GM18870 (cell line): ENCODE measurements around the gene KLC1.
"Not testable (repeated sequence)": the region's sequence is repeated elsewhere in the genome, so short reads cannot be mapped to it uniquely, and the experiment has no call there.

Experiments
- ATAC-seq: cut with Tn5 transposase; IDR thresholded peaks from one replicate; pipeline ENCODE4 v1.9.1; 2021; ENCODE audit warnings: moderate library complexity; ENCODE audit not compliant: unreplicated experiment

KLC1 gene

DNA sequence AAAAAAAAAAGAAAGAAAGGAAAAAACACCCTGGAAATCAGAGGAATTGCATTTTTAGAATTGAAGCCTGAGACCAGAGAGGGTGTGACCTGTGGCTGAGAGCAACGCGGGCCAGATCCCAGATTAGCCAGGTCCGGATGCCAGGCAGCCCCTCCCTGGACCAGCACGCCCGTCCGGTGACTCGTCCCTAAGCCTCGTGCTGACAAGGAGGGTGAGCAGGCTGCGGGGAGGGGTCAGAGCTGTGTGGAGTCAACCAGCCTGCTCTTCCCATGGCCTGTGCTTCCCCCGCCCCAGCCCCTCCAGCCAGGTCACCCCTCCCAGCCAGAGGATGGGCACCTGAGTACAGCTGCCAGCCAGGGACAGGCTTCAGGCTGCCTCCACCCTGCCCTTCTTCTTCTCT lies 4.2 kb upstream of the KLC1 start:
- ATAC-seq: no peak

DNA sequence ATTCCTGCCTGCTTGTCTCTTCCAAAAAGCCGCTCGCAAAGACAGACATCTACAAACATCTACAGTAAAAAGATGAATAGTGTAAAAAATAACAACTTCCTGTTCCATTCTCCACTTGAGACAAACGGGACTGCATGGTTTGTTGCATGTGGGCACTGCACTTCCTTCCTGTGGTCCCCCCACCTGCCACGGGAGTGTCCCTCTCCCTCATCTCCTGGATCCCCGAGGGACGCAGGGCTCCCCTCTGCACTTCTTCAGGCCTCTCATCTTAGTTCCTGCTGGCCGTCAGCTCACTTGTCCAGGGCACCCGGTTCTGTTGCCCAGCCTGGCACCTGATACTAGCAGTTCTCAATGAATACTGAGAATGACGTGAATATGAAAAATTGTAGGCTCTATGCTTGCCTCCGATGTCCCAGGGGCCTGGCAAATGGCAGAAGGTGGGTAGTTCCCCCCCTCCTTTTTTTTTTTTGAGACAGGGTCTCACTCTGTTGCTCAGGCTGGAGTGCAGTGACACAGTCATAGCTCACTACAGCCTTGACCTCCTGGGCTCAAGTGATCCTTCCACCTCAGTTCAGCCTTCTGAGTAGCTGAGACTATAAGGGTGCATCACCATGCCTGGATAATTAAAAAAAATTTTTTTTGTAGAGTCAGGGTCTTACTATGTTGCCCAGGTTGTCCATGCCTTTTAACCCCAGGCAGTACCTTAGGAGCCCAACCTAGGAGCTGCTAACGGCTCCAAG lies 3.5 kb upstream of the KLC1 start:
- ATAC-seq: no peak

DNA sequence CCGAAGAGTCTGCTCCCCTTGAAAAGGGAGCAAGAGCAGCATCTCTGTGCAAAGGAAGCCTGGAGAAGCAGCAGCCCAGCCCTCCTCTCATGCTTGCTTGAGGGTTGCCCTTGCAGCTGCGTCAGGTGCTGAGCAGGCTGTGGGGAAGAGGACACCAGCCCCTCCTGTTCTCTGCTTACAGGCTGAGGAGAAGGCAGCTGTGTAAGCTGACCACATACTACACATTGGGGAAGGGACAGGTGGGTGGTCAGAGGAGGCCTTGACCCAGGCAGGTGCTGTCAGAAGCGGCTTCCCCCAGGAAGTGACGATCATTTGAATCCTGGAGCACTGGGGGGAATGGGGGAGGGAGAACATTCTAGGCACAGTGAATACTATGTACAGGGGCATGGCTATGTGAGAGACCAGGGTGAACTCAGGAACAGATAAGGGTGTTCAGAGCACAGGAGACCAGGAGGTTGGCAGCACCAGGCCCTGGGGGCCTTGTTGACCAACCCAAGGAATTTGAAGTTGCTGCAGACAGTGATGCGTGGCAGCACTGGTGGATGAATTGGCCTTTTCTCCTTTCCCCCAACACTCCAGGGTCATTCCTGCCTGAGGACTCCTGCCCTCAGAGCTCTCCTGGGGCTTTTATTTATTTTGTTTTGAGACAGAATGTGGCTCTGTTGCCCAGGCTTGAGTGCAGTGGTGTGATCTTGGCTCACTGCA lies 2.7 kb upstream of the KLC1 start:
- no peak for ATAC-seq

DNA sequence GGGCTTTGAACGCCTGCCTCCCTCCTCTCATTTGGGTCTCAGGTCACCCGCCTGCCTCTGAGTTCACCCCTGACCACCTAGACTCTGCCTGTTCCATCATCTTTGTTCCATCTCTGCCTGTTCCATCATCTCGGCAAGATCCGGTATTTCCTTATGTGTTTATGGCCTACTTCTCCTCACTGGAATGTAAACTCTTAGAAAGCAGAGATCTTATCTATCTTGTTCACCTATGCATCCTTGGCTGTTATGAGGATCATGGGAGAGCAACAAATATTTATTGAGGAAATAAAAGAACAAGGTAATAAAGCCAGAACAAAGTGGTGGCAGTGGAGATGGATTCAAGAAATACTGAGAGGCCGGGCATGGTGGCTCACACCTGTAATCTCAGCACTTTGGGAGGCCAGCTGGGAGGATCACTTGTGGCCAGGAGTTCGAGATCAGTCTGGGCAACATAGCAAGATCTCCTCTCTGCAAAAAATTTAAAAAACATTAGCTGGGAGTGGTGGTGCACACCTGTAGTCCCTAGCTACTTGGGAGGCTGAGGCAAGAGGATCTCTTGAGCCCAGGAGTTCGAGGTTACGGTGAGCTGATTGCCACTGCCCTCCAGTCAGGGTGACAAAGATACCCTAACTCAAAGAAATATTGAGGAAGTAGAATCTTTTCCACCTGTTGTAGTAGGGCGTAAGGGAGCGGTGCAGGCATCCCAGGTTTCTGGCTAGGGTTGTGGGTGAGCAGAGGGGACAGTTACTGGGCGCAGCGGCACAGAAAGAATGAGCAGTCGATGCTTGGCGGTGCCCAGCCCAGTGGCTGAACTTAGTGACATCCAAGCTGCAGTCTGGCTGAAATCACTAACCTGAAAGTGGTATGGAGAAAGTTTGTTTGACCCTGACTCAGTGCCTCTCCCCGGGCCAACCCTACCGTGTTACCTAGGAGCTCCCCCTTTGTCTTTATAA lies 1.7 kb upstream of the KLC1 start:
- no peak for ATAC-seq

DNA sequence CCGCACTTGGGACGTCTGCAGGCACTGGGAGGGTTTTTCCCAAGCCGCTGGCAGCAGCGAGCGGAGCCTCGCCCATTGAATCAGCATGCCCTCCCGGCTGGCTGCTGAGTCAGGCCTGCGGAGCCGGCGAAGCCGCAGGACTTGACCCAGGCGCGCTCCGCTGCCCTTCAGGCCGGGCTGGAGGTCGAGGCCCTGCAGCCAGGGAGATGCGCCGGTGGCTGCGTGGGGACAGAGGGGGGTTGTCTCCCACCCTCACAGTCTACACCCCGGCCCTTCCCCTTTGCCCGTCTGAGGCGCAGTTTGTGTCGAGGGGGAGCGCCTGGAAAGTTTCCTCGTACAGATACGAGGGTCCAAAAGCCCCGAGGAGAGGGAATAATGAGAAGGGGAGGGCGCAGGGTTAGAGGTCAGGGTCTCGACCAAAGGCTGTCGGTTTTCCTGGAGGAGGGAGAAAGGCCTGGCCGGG lies 759 bp upstream of the KLC1 start:
- no peak for ATAC-seq

DNA sequence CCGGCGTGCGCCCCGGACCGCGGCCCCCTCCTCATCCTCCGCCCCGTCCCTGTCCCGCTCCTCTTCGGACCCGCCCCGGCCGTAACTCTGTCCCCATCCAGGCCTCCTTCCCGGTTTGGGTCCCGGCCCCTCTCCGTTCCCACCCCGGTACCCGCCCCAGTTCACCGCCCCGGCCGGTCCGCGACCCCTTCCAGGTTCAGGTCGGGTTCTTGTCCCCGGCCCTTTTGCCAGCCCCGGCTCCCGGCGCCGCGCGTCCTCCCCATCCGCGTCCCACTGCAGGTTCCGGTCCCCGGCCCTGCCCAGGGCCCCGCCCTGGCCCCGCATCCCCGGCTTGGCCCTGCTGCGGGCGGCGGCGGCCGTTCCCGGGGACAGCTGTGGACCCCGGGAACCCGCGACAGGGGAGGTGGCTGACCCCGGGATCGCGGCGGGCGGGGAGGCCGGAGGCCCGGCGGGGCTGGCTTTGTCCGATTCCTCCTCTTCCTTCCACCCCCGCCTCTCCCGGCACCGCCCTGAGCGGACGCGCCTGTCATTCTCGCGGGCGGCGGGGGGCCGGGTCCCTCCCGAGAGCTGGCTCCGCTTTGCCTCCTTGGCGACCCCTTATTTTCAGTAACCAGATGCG lies 601 bp downstream of the KLC1 start:
- no peak for ATAC-seq

DNA sequence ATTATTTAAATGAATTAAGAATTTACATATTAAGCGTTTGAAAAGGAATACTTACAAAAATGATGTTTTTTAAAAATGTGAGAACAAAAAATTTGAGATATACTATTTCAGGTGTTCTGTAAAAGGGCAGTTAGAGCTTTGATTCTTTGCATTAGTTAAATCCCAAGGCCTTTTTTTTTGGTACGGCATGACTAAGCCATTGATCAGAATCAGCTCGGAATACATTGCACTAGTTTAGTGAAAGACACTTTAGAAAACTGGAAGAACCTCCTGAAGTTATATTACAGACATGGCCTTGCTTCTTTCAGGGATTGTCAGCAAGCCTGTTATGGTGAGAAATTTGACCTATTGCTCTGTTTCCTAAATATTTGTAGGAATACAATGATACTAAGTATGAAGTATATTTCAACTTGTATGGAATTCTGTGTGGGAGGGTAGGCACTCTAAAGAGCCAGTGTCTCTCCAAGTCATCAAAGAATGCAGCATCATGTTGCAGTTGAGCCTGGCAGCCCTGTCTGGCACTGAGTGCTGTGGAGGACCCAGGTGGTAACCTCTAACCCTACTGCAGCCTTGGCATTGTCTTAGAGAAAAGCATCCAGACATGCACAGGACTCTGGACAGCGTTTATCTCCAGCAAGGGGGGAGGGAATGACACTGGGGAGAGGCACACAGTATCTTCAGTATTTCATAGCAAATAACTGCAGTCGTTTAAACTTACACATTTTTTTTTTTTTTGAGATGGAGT lies 1.5 kb downstream of the KLC1 start:
- no peak for ATAC-seq

DNA sequence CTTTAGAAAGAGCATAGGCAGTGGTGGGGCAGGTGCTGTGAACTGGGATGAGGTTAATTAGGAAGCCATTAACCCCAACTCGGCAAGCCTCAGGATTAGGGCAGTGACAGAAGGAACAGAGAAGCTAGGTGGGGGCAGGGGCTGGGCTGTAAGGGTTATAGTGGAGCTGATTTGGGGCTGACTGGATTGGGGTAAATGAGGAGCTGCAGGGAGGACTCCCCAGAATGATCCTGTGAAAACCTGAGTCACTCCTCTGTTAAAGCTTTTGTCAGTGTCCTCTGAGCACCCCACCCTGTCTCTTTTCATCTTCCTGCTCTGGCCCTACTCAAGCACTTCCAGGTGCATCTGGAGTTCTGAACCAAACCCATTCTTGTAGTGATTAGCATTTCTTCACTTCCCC lies 4.4 kb downstream of the KLC1 start:
- ATAC-seq: no peak

DNA sequence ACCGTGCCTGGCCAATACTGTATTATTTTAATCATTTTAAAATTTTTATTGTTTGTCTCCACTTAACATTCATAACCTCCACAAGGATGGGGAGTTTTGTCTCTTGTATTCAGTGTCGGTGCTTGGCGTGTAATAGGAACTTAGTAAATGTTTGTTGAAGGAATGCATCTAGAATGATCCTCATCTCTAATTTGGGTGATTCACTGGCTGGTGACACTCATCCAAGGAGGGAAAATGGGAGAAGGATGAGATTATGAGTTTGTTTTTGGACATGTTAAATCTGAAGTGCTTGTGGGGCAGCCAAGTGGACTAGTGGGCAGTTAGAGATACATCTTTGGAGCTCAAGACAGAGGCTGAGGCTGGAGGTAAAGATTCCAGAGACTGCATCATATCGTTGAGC lies 5.1 kb downstream of the KLC1 start:
- no peak for ATAC-seq

DNA sequence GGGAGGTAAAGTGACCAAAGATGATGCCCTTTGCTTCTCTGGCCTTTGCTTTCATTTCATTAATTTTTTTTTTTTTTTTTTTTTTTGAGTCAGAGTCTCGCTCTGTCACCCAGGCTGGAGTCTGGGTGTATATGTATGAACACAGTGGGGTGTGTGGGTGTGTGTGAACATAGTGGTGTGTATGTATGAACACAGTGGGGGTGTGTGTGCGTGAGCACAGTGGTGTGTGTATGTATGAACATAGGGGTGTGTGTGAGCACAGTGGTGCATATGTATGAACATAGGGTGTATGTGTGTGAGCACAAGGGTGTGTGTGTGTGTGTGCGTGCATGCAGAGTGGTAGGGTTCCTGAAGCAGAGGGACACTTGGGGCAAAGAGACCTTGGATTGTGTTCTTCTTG lies 9.6 kb downstream of the KLC1 start:
- no peak for ATAC-seq

DNA sequence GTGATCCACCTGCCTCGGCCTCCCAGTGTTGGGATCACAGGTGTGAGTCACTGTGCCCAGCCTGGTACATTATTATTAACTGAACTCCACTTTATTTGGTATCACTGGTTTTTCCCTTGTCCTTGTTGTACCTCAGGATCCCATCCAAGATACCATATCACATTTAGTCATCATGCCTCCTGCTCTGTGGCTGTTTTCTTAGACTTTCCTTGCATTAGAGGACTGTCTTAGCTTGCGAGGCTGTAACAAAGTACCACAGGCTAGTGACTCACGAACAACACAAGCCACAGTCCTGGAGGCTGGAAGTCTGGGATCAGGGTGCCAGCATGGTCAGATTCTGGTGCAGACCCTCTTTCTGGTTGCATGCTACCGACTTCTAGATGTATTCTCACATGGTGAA lies 12.2 kb downstream of the KLC1 start:
- ATAC-seq: no peak

DNA sequence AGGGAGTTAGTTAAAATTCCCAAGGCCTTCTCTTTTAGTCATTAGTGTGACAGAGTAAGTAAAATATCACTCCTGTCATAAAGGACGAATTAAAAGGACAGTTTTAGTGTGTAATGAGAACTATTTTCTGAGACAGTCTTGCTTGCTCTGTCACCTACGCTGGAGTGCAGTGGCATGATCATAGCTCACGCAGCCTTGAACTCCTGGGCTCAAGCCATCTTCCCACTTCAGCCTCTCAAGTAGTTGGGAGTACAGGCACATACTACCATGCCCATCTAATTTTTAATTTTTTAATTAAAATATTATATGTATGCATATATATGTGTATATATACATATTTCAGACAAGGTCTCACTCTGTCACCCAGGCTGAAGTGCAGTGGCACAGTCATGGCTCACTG lies 17.2 kb downstream of the KLC1 start:
- no peak for ATAC-seq

DNA sequence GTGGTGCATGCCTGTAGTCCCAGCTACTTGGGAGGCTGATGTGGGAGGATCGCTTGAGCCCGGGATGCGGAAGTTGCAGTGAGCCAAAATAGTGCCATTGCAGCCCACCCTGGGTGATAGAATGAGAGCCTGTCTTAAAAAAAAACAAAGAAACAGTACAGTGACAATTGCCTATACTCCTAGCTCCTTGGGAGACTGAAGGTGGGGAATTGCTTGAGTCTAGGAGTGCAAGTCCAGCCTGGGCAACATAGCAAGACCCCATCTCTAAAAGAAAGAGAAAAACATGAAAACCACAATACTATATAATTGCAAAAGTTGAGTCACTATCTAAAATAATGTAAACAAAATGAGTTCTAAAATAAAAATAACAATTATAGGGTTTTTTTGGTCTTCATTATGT lies 20.0 kb downstream of the KLC1 start:
- ATAC-seq: no peak

DNA sequence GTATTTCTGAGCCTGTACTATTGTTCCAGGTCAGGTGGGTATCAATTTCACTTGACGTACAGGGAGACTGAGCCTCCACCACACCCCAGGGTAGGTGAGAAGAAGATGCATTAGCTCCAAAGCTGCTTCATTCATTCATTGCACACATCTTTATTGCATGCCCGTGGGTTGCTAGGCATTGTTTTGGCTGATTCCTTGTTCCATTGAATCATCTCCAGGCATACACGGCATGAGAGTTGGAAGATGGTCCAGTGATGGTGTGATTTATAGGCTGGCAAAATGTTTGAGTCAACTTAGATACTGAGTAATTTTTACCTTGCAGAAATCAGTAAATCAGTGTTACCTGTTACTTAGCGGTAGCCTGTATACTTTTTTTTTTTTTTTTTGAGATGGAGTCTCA lies 21.2 kb downstream of the KLC1 start:
- no peak for ATAC-seq

DNA sequence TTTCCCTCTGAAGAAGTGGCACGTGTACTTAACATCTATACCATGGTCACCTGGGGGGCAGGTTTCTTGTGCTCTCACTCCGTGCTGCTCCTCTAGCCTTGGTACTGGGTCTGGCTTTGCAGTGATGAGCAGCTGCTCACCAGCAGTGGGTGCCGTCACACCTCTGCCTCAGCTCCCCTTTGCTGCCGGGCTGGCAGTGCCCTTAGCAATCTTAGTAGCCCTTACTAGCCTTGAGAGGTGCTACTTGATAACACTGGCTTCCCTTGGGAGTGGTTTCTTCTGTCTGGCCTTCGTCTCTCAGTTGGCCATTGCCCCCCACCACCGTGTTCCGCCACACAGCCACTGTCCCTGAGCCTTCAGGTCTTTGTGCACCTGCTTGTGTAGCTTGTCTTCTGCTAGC lies 22.6 kb downstream of the KLC1 start:
- ATAC-seq: no peak

DNA sequence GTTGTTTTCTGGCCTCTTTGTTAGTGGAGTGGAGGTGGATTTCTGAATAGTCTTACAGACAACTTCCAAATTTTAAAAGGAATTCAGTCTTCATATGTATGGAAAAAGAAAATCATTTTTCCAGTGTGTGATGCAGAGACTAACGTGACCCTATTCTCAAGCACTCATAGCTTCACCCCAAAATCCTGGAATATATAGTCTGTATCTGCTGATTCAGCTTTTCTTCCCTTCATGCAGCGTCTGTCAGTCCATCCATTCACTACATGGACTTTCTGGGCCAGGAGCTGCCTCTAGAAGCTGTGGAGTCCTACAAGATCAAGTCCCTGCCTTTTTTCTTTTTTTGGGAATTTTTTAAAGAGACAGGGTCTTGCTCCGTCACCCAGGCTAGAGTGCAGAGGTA lies 23.8 kb downstream of the KLC1 start:
- no peak for ATAC-seq

DNA sequence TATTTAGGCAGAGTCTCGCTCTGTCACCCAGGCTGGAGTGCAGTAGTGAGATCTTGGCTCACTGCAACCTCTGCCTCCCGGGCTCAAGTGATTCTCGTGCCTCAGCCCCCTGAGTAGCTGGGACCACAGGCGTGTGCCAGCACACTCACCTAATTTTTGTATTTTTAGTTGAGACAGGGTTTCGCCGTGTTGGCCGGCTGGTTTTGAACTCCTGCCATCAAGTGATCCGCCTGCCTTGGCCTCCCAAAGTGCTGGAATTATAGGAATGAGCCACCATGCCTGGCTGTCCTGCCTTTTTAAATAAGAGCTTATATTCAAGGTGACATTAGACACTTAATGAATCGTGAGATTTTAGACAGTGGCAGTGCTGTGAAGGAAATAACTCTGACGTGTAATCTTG lies 24.3 kb downstream of the KLC1 start:
- not testable (repeated sequence) for ATAC-seq

DNA sequence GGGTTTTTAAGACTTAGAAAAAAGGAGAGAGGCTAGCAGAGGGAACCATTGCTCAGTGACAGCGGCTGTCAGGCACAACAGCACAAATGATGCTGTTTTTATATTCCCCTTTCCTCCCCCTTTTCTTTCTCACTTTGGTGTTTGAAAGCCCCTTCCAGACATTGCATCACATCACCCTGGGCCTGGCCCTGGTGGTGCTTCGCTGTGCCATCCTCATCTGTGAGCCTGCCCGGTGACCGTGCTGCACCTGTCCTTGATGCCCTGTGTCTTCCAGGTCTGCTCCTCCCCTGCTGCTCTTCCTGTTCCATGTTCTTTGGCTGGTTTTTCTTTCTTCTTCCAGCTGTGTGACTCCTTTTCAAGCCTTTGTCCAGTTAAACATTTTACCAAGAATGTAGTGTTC lies 24.8 kb downstream of the KLC1 start:
- ATAC-seq: no peak

DNA sequence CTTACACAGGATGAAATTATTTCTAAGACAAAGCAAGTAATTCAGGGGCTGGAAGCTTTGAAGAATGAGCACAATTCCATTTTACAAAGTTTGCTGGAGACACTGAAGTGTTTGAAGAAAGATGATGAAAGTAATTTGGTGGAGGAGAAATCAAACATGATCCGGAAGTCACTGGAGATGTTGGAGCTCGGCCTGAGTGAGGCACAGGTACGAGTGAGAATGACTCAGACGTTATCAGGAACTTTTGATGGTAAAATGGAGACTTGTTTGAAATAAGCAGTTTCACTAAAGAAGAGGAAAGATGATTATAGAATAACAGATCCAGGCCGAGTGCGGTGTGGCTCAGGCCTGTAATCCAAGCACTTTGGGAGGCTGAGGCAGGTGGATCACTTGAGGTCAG lies 25.6 kb downstream of the KLC1 start:
- no peak for ATAC-seq

DNA sequence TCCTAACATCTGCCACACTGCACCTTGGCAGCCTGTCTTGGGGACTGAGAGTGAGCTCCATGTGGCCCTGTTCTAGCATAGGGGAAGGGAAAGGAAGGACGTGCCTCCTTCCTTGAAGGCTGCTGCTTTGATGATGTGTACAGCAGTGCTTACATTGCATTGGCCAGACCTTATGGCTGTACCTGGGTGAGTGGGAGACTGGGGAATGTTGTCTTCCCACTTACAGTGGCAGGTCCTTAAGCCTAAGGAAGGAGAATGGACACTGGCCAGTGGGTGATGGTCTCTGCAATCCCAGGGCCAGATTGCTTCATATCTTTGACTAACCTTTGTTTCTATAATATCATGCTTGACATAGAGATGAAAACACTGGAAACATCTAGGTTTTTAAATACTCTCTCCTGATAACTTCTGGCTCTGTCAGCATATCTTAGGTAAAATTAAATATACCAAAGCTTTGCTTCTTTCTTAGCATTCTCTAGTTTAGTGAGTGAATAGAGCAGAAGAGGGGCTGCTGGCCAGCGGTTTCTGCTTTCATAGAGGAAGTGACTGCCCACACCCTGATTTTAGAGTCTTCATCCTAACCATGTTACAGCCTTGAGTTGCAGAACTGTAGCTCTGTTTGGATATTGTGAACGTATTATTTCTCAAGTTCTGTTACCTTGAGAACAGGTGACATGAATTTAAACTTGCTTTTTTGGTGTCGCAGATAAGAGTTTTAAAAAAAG lies 27.2 kb downstream of the KLC1 start:
- no peak for ATAC-seq
